HFF-Myc (cell line): ENCODE results near the gene MBOAT1.

Source experiments
- DNase-seq: peaks from one replicate; pipeline ENCODE4 v3.0.0-alpha.2; 2011; ENCODE audit warnings: low read depth; ENCODE audit errors: extremely low read depth
- H3K4me3 ChIP-seq: replicated peaks from 2 replicates; pipeline ENCODE4 v1.5.1; 2011; ENCODE audit warnings: low read depth, mild to moderate bottlenecking, control low read depth, low read length
- CTCF ChIP-seq: IDR thresholded peaks from 2 replicates; pipeline ENCODE4 v1.5.1; 2012; ENCODE audit warnings: mild to moderate bottlenecking, low read depth, low read length, control low read depth; ENCODE audit errors: missing control alignments

The MBOAT1 gene

GRCh38 chr6:20241102-20241501 lies 28.8 kb upstream of the MBOAT1 start:
- no peak overlapping the region for H3K4me3 ChIP-seq
- no peak for DNase-seq
- TF ChIP-seq CTCF, result no peak

- no peak overlapping the region for H3K4me3 ChIP-seq
Observed at GRCh38 chr6:20238688-20239587, 26.7 kb upstream of the MBOAT1 start.

GRCh38 chr6:20237677-20238460 lies 25.6 kb upstream of the MBOAT1 start:
- no peak for DNase-seq
- no peak for TF ChIP-seq CTCF
- no peak overlapping the region for H3K4me3 ChIP-seq

More at GRCh38 chr6:20238688-20239587, 26.7 kb upstream of the MBOAT1 start:
- DNase-seq, result no peak
- no peak for TF ChIP-seq CTCF

GRCh38 chr6:20236909-20237600 lies 24.8 kb upstream of the MBOAT1 start:
- no peak for TF ChIP-seq CTCF
- H3K4me3 ChIP-seq, result no peak overlapping the region
- DNase-seq, result no peak

GRCh38 chr6:20236344-20236743 lies 24.1 kb upstream of the MBOAT1 start:
- no peak for DNase-seq
- no peak overlapping the region for H3K4me3 ChIP-seq
- TF ChIP-seq CTCF, result no peak

GRCh38 chr6:20235041-20235440 lies 22.8 kb upstream of the MBOAT1 start:
- no peak for TF ChIP-seq CTCF
- H3K4me3 ChIP-seq, result no peak overlapping the region

More at GRCh38 chr6:20235041-20235440, 22.8 kb upstream of the MBOAT1 start:
- DNase-seq, result no peak
